Upper lobe of left lung (tissue), 6 donors: ENCODE measurements around the gene INHA. TPM values are rescaled to one million over a fixed set of nuclear protein-coding genes. Genes with fewer than 3 reads are reported as not detected.

Experiments used
- ATAC-seq, 2 donors: fragments of 200-7000 bp; cut with Tn5 transposase; one replicate each; pipeline ENCODE4 v1.9.1; 2022; ENCODE audit warnings: mild to moderate bottlenecking in 2 of 2, moderate library complexity in 2 of 2; ENCODE audit not compliant: low FRiP score in 2 of 2
- DNase-seq, 2 donors: peaks; one replicate each; pipeline ENCODE4 v3.0.0-alpha.2; 2019 to 2020
- H3K27ac ChIP-seq, 4 donors: fragments of 200-600 bp; sonication (generic); one replicate each; pipeline ENCODE4 v1.5.1; 2016 to 2019
- H3K27me3 ChIP-seq, 4 donors: fragments of 200-600 bp; sonication (generic); one replicate each; pipeline ENCODE4 v1.5.1; 2017 to 2019
- H3K36me3 ChIP-seq, 4 donors: fragments of 200-600 bp; sonication (generic); one replicate each; pipeline ENCODE4 v1.5.1; 2016 to 2019
- H3K4me1 ChIP-seq, 4 donors: fragments of 200-600 bp; sonication (generic); one replicate each; pipeline ENCODE4 v1.5.1; 2018 to 2019
- H3K4me3 ChIP-seq, 4 donors: fragments of 200-600 bp; sonication (generic); one replicate each; pipeline ENCODE4 v1.5.1; 2017 to 2019; ENCODE audit warnings: mild to moderate bottlenecking in 2 of 4, moderate library complexity in 1 of 4
- H3K9me3 ChIP-seq, 4 donors: fragments of 200-600 bp; sonication (generic); one replicate each; pipeline ENCODE4 v1.5.1; 2018 to 2019
- EP300 ChIP-seq, 4 donors: sonication (generic); formaldehyde crosslinking; IDR thresholded peaks; one replicate each; pipeline ENCODE4 v1.5.1; 2017; ENCODE audit warnings: antibody characterized with exemption in 4 of 4, control low read depth in 2 of 4
- POLR2A ChIP-seq, 4 donors: fragments of 450-650 bp; IDR thresholded peaks; one replicate each; pipeline ENCODE4 v1.5.1; 2016 to 2017; ENCODE audit warnings: antibody characterized with exemption in 4 of 4, mild to moderate bottlenecking in 2 of 4
- POLR2AphosphoS5 ChIP-seq, 2 donors: sonication (generic); formaldehyde crosslinking; IDR thresholded peaks; one replicate each; pipeline ENCODE4 v1.5.1; 2017; ENCODE audit warnings: antibody characterized with exemption in 2 of 2
- WGBS, 2 donors: methylation state at CpG; one replicate each; pipeline ENCODE4 v1.1.5; 2017 to 2018; 5-methylcytosine and 5-hydroxymethylcytosine counted together
- total RNA-seq, 6 donors: library from RNA; depleted of rRNA in 4 of 6; stranded (reverse); fragments of >200 nt in 4 of 6; gene quantifications; one replicate each; pipeline versions ENCODE4 v1.1.0 to v1.2.1, GENCODE V29; 2016 to 2021
- TF ChIP-seq, protein P1 (sequence below), 6 experiments: fragments of 450-650 bp in 4 of 6; fragments of 200-600 bp in 2 of 6; sonication (generic) in 2 of 6; IDR thresholded peaks; one replicate each; pipeline ENCODE4 v1.5.1; 2016 to 2019; ENCODE audit warnings: antibody characterized with exemption in 6 of 6
- donor health status: DM: no; HTN: no; CAD: no; lungs with moderate emphysema.
- donor health status: DM: no; HTN: yes; CAD: no; lungs with severe emphysema.

INHA gene
- total RNA-seq, 6 donors from 2014 or later, result 0.24 to 7.3 (median 0.43) TPM; not detected in 3

DNA sequence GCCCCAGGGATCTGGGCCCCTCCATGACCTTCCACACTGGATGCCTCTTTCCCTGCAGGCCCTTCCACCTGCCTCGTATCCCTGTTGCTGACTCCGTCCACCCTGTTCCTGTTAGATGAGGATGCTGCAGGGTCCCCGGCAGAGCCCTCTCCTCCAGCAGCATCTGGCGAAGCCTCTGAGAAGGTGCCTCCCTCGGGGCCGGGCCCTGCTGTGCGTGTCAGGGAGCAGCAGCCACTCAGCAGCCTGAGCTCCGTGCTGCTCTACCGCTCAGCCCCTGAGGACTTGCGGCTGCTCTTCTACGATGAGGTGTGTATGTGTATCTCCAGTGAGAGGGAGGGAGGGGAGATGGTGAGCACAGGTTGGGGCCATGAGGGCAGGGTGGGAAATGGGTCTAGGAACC is 42.9 kb downstream of the INHA start:
- H3K9me3 ChIP-seq, result no peaks in the 10 kb centered on the region
- TF ChIP-seq EP300 (IDR thresholded peaks at IDR 0.05) (no peak), POLR2AphosphoS5 (IDR thresholded peaks at IDR 0.05) (no peak), POLR2A (IDR thresholded peaks at IDR 0.05) (no peak)
- TF ChIP-seq, protein P1, sequence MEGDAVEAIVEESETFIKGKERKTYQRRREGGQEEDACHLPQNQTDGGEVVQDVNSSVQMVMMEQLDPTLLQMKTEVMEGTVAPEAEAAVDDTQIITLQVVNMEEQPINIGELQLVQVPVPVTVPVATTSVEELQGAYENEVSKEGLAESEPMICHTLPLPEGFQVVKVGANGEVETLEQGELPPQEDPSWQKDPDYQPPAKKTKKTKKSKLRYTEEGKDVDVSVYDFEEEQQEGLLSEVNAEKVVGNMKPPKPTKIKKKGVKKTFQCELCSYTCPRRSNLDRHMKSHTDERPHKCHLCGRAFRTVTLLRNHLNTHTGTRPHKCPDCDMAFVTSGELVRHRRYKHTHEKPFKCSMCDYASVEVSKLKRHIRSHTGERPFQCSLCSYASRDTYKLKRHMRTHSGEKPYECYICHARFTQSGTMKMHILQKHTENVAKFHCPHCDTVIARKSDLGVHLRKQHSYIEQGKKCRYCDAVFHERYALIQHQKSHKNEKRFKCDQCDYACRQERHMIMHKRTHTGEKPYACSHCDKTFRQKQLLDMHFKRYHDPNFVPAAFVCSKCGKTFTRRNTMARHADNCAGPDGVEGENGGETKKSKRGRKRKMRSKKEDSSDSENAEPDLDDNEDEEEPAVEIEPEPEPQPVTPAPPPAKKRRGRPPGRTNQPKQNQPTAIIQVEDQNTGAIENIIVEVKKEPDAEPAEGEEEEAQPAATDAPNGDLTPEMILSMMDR (IDR thresholded peaks at IDR 0.05), result no peak
- no peaks in the 10 kb centered on the region for H3K27me3 ChIP-seq
- DNase-seq (no peak), ATAC-seq (no peak)
- WGBS, 2 donors, result 94 to 95% methylated on average over 11 of the region's 11 CpGs
- no peak overlapping the region for H3K27ac ChIP-seq
- peaks cover 0 to 56% (median 36%) of the 10 kb centered on the region in 4 donors for H3K36me3 ChIP-seq
- no peaks in the 10 kb centered on the region for H3K4me1 ChIP-seq
- no peak overlapping the region for H3K4me3 ChIP-seq

DNA sequence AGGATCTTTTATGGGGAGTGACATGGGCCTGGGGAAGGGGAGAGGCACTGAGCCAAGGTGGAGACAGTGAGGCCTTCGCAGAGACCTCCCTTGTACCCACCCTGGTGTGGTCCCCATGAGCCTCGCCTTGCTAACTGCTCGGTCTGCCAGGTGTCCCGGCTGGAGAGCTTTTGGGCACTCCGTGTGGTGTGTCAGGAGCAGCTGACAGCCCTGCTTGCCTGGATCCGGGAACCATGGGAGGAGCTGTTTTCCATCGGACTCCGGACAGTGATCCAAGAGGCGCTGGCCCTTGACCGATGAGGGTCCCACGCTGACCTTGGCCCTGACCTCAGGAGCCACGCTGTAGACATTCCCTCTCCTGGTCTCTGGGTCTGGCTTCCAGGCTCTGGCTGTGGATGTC is 43.8 kb downstream of the INHA start:
- H3K36me3 ChIP-seq, result peaks cover 0 to 50% (median 35%) of the 10 kb centered on the region in 4 donors
- DNase-seq, result no peak
- 85 to 93% methylated on average over 5 to 12 of the region's 12 CpGs for WGBS, 2 donors
- H3K27ac ChIP-seq, result no peak overlapping the region
- no peaks in the 10 kb centered on the region for H3K27me3 ChIP-seq
- no peaks in the 10 kb centered on the region for H3K9me3 ChIP-seq
- TF ChIP-seq, protein P1 (IDR thresholded peaks at IDR 0.05), result no peak
- TF ChIP-seq POLR2AphosphoS5 (IDR thresholded peaks at IDR 0.05) (no peak), POLR2A (IDR thresholded peaks at IDR 0.05) (no peak), EP300 (IDR thresholded peaks at IDR 0.05) (no peak)
- ATAC-seq, result no peak
- H3K4me3 ChIP-seq, result no peak overlapping the region
- no peaks in the 10 kb centered on the region for H3K4me1 ChIP-seq

DNA sequence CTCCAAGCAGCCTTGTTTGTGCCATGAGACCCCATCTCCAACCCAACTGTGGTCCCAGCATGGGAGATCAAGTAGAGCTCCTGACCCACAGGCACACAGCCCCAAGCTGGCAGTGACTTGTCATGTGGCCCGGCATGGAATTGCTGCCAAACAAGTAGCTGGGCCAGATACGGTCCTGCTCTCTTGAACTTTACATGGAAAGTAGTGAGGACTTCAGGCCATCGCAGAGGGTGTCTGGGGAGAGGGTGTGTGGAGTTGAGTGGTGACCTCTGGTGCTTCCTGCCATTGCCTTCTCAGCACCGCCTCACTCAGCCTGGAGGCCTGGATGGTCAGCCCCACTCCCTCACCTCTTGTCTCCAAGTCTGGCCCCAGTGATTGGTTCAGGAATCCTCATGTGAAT is 44.4 kb downstream of the INHA start:
- DNase-seq, result no peak
- Histone ChIP-seq H3K27ac (no peak overlapping the region), H3K27me3 (no peaks in the 10 kb centered on the region), H3K4me1 (no peaks in the 10 kb centered on the region), H3K36me3 (peaks cover 0 to 43% (median 32%) of the 10 kb centered on the region in 4 donors), H3K9me3 (no peaks in the 10 kb centered on the region), H3K4me3 (no peak overlapping the region)
- WGBS, 2 donors, result 91 to 100% methylated on average over 1 to 4 of the region's 4 CpGs
- ATAC-seq, result no peak
- TF ChIP-seq POLR2AphosphoS5 (IDR thresholded peaks at IDR 0.05), result no peak
- TF ChIP-seq EP300 (IDR thresholded peaks at IDR 0.05), result no peak
- no peak for TF ChIP-seq POLR2A (IDR thresholded peaks at IDR 0.05)
- TF ChIP-seq, protein P1 (IDR thresholded peaks at IDR 0.05), result no peak

DNA sequence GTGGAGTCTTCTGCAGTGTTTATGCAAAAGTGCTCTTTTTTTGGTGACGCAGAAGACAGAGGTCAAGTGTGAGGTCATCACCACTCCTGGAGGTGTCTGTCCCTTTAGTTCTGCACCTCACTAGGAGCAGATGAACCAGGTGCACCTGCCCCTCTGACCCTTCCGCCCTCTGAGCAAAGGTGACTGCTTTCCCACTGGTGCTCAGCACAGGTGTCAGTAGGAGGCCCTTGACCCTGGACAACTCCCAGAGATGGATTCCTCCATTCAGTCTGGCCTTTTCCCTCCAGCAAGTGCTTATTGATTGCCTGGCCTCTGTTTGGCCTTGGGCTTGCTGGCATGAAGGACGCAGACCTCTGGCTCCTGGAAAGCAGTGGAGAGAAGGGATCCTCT is 46.6 kb downstream of the INHA start:
- DNase-seq (no peak), ATAC-seq (no peak)
- 89 to 92% methylated on average over 3 of the region's 3 CpGs for WGBS, 2 donors
- no peaks in the 10 kb centered on the region for H3K27me3 ChIP-seq
- H3K4me1 ChIP-seq, result no peaks in the 10 kb centered on the region
- TF ChIP-seq EP300 (IDR thresholded peaks at IDR 0.05) (no peak), POLR2A (IDR thresholded peaks at IDR 0.05) (no peak), POLR2AphosphoS5 (IDR thresholded peaks at IDR 0.05) (no peak)
- TF ChIP-seq, protein P1 (IDR thresholded peaks at IDR 0.05), result no peak
- no peak overlapping the region for H3K27ac ChIP-seq
- H3K9me3 ChIP-seq, result no peaks in the 10 kb centered on the region
- H3K4me3 ChIP-seq, result no peak overlapping the region
- H3K36me3 ChIP-seq, result peaks cover 0 to 30% (median 25%) of the 10 kb centered on the region in 4 donors

DNA sequence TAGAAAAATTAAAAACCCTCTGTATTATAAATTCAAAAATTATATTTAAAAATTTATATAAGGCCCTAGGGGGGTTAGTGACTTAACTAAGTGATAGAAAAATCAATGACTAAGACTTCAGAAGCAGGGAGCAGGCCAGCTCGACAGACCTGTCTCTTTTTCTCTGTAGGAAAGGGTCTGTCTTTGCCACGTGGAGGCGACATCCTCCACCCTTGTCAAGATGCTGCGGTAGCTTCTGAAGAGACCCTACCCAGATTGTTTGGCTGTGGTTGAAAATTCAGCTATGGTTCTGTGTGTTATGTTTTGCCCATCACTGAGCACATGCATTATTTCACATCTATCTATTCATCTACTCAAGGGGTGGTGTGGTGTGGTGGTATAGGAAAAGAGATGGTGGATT is 47.1 kb downstream of the INHA start:
- H3K36me3 ChIP-seq, result peaks cover 0 to 28% (median 21%) of the 10 kb centered on the region in 4 donors
- no peaks in the 10 kb centered on the region for H3K9me3 ChIP-seq
- TF ChIP-seq, protein P1 (IDR thresholded peaks at IDR 0.05), result no peak
- no peak for TF ChIP-seq POLR2AphosphoS5 (IDR thresholded peaks at IDR 0.05)
- no peak for TF ChIP-seq EP300 (IDR thresholded peaks at IDR 0.05)
- no peak for TF ChIP-seq POLR2A (IDR thresholded peaks at IDR 0.05)
- no peaks in the 10 kb centered on the region for H3K4me1 ChIP-seq
- no peaks in the 10 kb centered on the region for H3K27me3 ChIP-seq
- WGBS, 2 donors, result 57 to 73% methylated on average over 4 of the region's 4 CpGs
- no peak for DNase-seq
- no peak overlapping the region for H3K4me3 ChIP-seq
- no peak overlapping the region for H3K27ac ChIP-seq
- ATAC-seq, result no peak
